Suprapubic skin (tissue), 3 donors: ENCODE measurements around the gene RUNX3.

Experiments used
- CTCF ChIP-seq, 2 donors: fragments of 200-600 bp in 1 of 2; fragments of 450-650 bp in 1 of 2; sonication (generic) in 1 of 2; IDR thresholded peaks; one replicate each; pipeline ENCODE4 v1.5.1; 2016 to 2019; ENCODE audit warnings: antibody characterized with exemption in 2 of 2, mild to moderate bottlenecking in 1 of 2, moderate library complexity in 1 of 2
- EP300 ChIP-seq: sonication (generic); formaldehyde crosslinking; IDR thresholded peaks from one replicate; pipeline ENCODE4 v1.6.1; 2017; ENCODE audit warnings: antibody characterized with exemption
- POLR2A ChIP-seq, 2 donors: fragments of 450-650 bp; IDR thresholded peaks; one replicate each; pipeline ENCODE4 v1.6.1; 2017; ENCODE audit warnings: antibody characterized with exemption in 2 of 2, mild to moderate bottlenecking in 2 of 2, moderate library complexity in 2 of 2

GRCh38 chr1:24870551-24871195, 59.4 kb downstream of the RUNX3 start:
- TF ChIP-seq CTCF (IDR thresholded peaks at IDR 0.05) (no peak), POLR2A (IDR thresholded peaks at IDR 0.05) (no peak), EP300 (no peak)
